Stimulated activated CD4-positive, alpha-beta T cell treated with anti-CD3 and anti-CD28 coated beads, Interleukin-15, amount 100 ng/mL, for 1 hour (primary cell): ENCODE data around the gene NFE2L3.
A peak's percentile ranks its signal among the peaks of the same experiment; 100 is the strongest.

Experiments used
- DNase-seq, 2 donors: peaks; one replicate each; pipeline ENCODE4 v3.0.0-alpha.2; 2020; ENCODE audit warnings: low read depth in 1 of 2, low spot score in 1 of 2

NFE2L3 gene

DNA sequence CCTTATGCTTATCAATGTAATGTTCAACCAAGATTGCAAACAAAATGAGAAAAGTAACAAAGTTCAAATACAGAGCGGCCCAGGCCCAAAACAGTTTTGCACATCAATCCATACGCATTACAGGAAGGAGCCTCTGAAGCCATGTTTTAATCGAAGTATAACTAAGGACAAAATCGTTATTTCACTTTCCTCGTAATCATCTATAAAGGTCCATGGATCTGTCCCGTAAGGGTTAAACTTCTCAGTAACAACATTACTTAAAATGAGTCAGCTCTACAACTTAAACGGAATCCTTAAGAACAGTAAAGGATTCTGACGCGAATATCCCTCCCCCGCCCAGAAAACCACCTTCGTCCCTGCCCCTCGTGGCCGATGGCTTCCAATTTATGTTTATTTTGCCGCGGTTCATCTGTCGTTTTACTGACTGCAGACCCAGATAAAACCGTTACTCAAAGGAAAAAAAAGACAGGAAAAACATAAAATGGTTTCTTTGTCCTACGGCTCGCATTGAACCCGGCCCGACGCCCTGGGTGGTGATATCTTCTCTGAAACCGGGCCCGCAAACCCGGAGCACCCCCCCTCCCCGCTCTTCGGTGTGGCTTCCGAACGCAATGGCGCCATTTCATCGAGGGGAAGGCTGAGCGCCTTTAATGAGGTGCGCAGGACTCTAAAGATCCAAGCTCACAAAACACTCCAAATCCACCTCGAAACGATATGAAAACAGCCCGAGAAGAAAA lies 47.5 kb downstream of the NFE2L3 start:
- DNase-seq, result peak; percentile 44 to 46

DNA sequence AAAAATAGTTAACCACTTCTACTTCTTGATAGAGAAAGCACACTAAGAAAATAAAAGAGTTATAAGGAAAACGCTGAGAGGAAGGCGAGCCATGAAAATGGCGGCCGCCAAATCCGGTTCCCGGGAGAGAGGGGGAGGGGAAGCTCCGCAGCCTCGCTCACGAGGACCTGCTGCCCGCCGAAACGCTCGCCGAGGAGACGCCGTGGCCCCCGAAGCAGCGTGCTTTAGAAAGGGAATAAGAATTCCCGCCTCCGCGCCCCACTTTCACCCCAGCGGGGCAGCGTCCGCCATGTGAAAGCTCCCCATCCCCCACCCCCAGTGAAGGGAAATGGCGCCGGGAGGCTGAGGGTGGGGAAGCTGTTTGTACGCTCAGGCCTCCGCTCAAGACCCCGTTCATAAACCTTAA lies 48.0 kb downstream of the NFE2L3 start:
- DNase-seq, result peak; percentile 59 to 63

DNA sequence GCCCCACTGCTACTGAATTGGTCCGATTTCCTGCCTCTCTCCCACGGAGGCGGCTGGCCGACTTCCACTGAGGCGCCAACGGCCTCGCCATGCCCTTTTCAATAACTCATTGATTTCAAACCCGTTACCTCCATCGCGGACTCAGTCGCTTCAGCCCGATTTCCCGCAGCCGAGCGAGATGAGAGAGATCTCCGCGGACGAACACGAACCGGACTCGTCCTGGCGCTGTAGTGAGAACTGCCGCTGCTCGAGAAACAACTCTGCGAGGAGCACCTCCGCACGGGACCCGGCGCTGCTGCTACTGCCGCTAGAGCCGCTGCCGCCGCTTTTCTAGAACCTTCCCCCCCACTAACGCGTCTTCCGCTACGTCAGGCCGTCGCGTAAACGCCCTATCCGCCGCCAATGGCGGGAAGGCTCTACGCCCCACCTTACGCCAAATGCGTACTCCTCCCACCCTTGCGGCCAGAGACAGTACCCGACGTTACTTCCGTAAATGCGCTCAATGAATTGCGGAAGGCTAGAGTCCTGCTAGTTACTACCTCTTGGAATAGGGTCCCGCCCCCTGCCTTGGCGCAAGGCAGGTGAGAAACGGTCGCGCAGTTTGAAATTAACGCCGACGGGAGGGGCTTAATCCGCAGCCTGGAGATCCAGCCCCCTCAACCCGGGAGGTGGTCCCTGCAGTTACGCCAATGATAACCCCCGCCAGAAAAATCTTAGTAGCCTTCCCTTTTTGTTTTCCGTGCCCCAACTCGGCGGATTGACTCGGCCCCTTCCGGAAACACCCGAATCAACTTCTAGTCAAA lies 48.6 kb downstream of the NFE2L3 start, which contains the start of gene HNRNPA2B1:
Gene HNRNPA2B1, minus strand, starts transcription at position 303 of the 803 bp plus-strand sequence. Its CDS starts 169 bp downstream, at position 134.
- peak; percentile 95 to 96 for DNase-seq

DNA sequence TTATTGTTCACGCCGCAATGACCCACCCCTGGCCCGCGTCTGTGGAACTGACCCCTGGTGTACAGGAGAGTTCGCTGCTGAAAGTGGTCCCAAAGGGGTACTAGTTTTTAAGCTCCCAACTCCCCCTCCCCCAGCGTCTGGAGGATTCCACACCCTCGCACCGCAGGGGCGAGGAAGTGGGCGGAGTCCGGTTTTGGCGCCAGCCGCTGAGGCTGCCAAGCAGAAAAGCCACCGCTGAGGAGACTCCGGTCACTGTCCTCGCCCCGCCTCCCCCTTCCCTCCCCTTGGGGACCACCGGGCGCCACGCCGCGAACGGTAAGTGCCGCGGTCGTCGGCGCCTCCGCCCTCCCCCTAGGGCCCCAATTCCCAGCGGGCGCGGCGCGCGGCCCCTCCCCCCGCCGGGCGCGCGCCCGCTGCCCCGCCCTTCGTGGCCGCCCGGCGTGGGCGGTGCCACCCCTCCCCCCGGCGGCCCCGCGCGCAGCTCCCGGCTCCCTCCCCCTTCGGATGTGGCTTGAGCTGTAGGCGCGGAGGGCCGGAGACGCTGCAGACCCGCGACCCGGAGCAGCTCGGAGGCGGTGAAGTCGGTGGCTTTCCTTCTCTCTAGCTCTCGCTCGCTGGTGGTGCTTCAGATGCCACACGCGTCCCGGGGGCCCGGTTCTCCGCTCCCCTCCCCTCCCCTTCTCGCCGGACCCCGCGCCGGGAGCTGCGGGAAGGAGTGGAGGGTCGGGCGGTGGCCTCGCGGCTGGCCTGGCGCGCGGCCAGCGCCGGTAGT lies 49.4 kb downstream of the NFE2L3 start, which contains the start of gene CBX3:
Gene CBX3, plus strand, starts transcription at position 499 of the 772 bp plus-strand sequence. CDS start 1,254 bp downstream, outside the sequence.
- peak; percentile 70 to 78 for DNase-seq

DNA sequence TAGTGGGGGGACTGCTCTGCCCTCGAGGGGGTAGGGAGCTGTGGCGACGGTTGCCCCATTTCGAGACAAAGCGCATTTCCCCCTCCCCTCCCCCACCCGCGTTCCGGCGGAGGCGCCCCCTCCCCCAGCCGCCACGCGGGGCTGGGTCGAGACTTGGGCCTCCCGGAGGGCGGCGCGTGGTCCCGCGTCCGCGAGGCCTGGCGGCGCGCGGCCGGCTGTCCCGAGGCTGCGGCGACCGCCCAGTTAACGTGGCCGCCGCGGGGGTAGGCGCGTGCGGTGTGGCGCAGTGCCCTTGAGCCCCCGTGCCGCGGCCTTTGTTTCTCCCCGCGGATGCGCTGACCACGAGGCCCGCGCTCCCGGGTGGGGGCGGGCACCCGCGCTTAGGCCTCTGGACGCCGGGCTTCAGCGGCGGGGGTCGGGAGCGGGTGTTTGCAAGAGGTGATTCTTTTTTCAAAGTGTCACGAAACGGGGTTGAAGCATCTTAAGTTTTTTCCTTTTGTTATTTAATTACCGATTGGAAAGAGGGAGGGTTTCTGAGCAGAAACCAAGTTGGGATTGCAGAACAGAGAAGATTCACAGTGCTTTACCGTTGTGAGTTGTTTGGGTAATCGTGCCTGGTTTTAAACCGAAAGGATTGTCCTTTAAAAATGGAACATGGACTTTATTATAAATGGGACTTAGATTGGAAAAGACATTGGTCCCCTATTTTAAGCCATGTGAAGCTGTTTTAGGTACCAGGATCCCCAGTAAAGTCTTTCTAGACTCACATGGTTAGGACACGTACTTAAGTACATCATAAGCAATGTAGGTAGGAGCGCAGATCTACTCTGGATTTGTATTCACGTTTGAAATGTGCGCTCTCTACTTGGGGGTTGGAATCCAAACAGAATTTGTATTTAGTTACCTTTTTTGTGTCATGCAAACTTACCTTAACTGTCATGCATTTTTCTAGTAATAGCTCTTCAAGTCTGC lies 50.3 kb downstream of the NFE2L3 start:
- DNase-seq, result peak; percentile 32 to 59

DNA sequence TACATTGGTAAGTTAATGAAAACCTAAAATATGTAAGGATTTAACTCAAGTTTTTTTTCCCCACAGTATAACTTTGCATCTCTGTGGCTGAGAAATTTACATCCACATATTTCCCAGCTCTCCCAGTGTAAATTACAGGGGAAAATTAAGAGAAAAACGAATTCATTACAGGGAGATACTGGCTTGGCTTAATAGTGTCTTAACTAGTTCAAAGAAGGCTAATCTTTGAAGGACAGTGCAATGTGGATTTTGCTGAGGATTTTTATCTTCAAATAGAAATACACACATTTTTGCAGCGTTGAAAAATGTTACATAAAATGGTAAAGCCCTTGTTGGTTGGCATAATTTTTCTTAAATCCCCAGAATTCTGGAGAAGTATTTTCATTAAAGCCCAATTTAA lies 51.0 kb downstream of the NFE2L3 start:
- no peak for DNase-seq

DNA sequence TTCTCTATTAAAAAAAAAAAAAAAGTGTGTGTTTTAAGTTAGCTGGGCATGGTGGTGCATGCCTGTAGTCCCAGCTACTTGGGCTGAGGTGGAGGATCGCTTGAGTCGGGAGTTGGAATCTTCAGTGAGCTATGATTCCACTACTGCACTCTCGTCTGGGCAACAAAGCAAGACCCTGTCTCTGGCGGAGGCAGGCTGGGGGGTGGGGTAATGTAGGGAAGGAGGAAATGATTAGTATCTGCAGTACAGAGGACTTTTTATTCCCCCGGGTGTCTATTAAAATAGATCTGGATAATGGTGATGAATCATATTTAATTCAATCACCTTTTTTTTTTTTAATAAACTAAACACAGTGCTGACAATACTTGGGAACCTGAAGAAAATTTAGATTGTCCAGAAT lies 56.0 kb downstream of the NFE2L3 start:
- no peak for DNase-seq

DNA sequence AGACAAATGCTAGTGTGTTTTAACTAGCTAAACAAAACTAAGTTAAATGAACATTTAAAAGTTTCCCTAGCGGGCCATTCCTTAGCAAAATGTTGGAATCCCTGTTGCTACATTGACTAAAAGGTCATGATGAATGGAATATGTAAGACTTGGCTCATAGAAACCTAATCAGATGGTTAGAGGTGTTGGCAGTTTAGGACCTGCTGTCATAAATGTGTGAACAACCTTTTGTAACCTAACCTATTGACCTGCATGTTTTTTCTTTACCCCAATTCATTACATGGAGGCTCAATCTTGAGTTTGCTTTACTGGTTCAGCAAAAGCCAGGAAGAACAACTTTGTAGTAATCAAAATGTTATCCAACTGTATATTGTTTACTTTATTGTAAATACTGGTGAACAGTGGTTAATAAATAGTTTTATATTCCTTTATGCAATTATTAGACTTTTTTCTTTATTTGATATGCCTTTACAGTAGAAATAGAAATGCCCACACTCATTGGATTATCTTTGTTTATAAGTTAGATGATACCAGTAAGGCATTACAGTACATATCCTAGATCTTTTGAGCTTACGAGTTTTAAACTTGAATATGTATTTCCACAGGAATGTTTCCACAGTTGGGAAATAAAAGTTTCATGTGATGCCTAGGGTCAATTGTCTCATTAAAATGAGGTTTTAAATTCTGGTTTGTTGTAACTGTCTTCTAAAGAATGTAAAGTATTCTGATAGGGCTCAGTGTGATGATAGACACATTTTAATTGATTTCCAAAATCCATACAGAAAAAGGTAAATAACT lies 61.1 kb downstream of the NFE2L3 start:
- no peak for DNase-seq

DNA sequence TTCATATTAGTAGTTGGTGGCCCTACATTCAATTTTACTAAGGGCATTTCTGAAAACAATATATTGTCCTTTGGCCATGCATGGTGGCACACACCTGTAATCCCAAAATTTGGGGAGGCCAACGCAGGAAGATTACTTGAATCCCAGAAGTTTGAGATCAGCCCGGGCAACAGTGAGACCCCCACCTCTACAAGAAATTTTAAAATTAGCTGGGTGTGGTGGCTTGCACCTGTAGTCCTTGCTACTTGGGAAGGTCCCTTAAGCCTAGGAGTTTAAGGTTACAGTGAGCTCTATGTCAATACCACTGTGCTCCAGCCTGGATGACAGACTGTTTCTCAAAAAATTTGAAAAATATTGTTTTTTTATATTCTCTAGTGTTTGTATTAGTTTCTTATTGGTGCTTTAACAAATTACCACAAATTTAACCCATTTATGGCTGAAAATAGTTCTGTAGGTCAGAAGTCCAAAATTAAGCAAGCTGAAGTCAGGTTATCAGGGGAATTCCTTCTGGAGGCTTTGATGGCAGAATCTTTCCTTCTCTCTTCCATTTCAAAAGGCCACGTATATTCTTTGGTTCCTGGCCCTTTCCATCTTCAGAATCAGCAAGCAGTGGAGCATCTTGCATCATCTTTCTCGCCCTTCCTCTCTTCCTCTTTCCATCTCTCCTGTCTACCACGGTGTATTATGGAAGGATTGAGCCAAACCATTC lies 62.0 kb downstream of the NFE2L3 start:
- no peak for DNase-seq

DNA sequence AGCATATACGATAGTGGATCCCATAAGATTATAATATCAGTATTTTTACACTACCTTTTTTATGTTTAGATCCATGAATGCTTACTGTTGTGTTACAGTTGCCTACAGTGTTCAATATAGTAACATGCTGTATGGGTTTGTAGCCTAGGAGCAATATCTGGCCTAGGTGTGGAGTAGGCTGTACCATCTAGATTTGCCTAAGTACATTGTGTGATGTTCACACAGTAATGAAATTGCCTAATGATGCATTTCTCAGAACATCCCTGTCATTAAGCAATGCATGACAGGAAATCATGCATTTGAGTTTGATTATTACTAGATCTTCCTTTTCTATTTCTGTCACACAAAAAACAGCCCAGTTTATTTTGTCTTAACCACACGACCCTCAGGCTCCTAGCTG lies 64.1 kb downstream of the NFE2L3 start:
- DNase-seq, result no peak

DNA sequence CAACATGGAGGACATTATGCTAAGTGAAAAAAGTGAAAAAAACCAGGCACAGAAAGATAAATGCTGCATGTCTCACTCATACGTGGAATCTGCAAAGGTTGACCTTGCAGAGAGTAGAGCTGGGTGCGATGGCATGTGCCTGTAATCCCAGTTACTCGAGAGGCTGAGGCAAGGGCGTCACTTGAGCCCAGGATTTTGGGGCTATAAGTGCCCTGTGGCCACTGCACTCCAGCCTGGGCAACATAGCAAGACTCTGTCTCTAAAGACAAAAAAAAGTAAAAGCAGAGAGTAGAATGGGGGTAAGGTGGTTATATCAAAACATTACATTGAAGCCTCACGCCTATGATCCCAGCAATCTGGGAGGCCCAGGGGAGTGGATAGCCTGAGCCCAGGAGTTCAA lies 72.4 kb downstream of the NFE2L3 start:
- DNase-seq, result no peak

DNA sequence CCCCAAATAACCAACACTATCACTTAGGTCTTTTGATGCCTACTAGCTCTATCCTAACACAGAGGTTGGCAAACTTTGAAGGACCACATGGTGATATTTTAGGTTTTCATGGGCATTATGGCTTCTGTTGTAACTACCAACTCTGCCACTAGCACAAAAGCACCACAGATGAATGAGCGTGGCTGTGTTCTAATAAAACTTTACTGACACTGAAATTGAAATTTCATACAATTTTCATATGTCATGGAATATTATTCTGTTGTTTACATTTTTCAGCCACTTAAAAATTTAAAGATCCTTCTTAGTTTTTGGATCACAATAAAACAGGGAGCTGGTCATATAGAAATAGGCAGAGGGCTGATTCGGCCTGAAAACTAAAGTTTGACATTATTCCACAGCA lies 76.0 kb downstream of the NFE2L3 start:
- DNase-seq, result no peak

DNA sequence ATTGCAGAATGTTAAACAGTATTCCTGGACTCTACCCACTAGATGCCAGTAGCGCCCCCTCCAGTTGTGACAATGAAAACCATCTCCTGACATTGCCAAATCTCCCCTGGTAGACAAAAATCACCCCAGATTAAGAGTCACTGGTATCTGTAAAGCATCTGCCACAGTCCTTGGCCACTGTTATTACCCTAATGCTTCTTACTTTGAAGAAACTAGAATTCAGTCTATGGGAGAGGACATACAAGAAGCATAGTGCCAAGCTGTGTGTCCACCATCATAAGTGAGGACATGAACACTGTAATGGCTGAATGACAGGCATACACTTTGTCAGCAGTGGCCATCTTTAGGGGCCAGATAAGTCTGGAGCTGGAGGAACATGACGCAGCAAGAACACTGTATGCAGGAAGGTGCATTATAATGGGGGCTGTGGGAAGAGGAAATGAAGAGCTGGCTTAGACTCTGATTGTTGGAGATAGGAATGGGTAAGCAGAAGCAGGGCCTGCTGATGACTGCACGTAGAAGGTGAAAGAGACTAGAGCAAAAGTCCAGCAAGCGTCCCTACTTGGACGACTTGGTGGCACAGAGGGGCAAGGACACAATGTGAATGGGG lies 82.0 kb downstream of the NFE2L3 start:
- DNase-seq, result no peak
